Adipose tissue (tissue), 3 donors: ENCODE results near the gene MICAL3. TPM values are rescaled to one million over a fixed set of nuclear protein-coding genes. Genes with fewer than 3 reads are reported as not detected.
"Not testable (repeated sequence)": the region's sequence is repeated elsewhere in the genome, so short reads cannot be mapped to it uniquely, and the experiment has no call there.

Source experiments
- H3K27ac ChIP-seq: one replicate; pipeline ENCODE4 v1.5.1; 2013; ENCODE audit warnings: low read depth, low read length
- WGBS, 3 donors: extraction: QIAGEN DNeasy Blood & Tissue Kit; methylation state at CpG; one replicate each; pipeline ENCODE4 v1.1.7; 2013; 5-methylcytosine and 5-hydroxymethylcytosine counted together
- polyA plus RNA-seq, 3 donors: library from polyadenylated mRNA; stranded (reverse); fragments of 200-250 nt; gene quantifications; one replicate each; pipeline ENCODE4 v1.2.3, GENCODE V29; 2013
- donor health status: healthy with polysubstance abuse.
- donor health status: Bipolar disorder and iron deficiency.
- donor health status: healthy.

MICAL3 gene
- polyA plus RNA-seq, 3 donors, result 7.9 to 12.1 (median 11.7) TPM

- no peak overlapping the region for H3K27ac ChIP-seq
- WGBS, 3 donors, result 87 to 97% (median 94%) methylated on average over 5 of the region's 5 CpGs
Observed at GRCh38 chr22:18012531-18012930, 11.8 kb downstream of the MICAL3 start.

GRCh38 chr22:18010266-18010665, 14.1 kb downstream of the MICAL3 start:
- 79 to 97% (median 90%) methylated on average over 2 of the region's 2 CpGs for WGBS, 3 donors
- H3K27ac ChIP-seq, result no peak overlapping the region

GRCh38 chr22:18008136-18008535, 16.2 kb downstream of the MICAL3 start:
- 95 to 98% (median 98%) methylated on average over 4 of the region's 4 CpGs for WGBS, 3 donors

GRCh38 chr22:18005201-18005926, 19.0 kb downstream of the MICAL3 start:
- H3K27ac ChIP-seq, result no peak overlapping the region
- 61 to 67% (median 63%) methylated on average over 8 of the region's 8 CpGs for WGBS, 3 donors

More at GRCh38 chr22:18008136-18008535, 16.2 kb downstream of the MICAL3 start:
- no peak overlapping the region for H3K27ac ChIP-seq

GRCh38 chr22:18001894-18002315, 22.5 kb downstream of the MICAL3 start:
- WGBS, 3 donors, result 39 to 47% (median 40%) methylated on average over 15 of the region's 15 CpGs
- H3K27ac ChIP-seq, result not testable (repeated sequence)

GRCh38 chr22:18001040-18001893, 23.1 kb downstream of the MICAL3 start:
- H3K27ac ChIP-seq, result peak overlapping the region; percentile 48
- WGBS, 3 donors, result 0 to 1% (median 1%) methylated on average over 77 to 96 of the region's 96 CpGs

- H3K27ac ChIP-seq, result no peak overlapping the region
- WGBS, 3 donors, result 2 to 3% (median 3%) methylated on average over 42 to 52 of the region's 52 CpGs
Observed at GRCh38 chr22:18000441-18001039, 23.8 kb downstream of the MICAL3 start.

GRCh38 chr22:17999851-18000250, 24.5 kb downstream of the MICAL3 start:
- H3K27ac ChIP-seq, result no peak overlapping the region
- 60 to 73% (median 72%) methylated on average over 8 of the region's 8 CpGs for WGBS, 3 donors

- WGBS, 3 donors, result 35 to 94% (median 90%) methylated on average over 6 of the region's 6 CpGs
- no peak overlapping the region for H3K27ac ChIP-seq
Observed at GRCh38 chr22:17998913-17999312, 25.4 kb downstream of the MICAL3 start.

GRCh38 chr22:17997456-17997855, 26.9 kb downstream of the MICAL3 start:
- no peak overlapping the region for H3K27ac ChIP-seq
- WGBS, 3 donors, result 85 to 88% (median 87%) methylated on average over 5 of the region's 5 CpGs

GRCh38 chr22:17995256-17995655, 29.1 kb downstream of the MICAL3 start:
- not testable (repeated sequence) for H3K27ac ChIP-seq
- WGBS, 3 donors, result 94 to 97% (median 96%) methylated on average over 6 of the region's 6 CpGs

- WGBS, 3 donors, result 80 to 85% (median 84%) methylated on average over 10 of the region's 10 CpGs
- no peak overlapping the region for H3K27ac ChIP-seq
Observed at GRCh38 chr22:17994424-17995108, 29.8 kb downstream of the MICAL3 start.

- not testable (repeated sequence) for H3K27ac ChIP-seq
- 62 to 82% (median 67%) methylated on average over 2 of the region's 2 CpGs for WGBS, 3 donors
Observed at GRCh38 chr22:17992976-17993375, 31.4 kb downstream of the MICAL3 start.

- not testable (repeated sequence) for H3K27ac ChIP-seq
Observed at GRCh38 chr22:17991992-17992391, 32.4 kb downstream of the MICAL3 start.

GRCh38 chr22:17990942-17991341, 33.4 kb downstream of the MICAL3 start:
- WGBS, 3 donors, result 82 to 92% (median 91%) methylated on average over 8 of the region's 8 CpGs

More at GRCh38 chr22:17991992-17992391, 32.4 kb downstream of the MICAL3 start:
- WGBS, 3 donors, result 57 to 85% (median 73%) methylated on average over 4 of the region's 4 CpGs

GRCh38 chr22:17990147-17990546, 34.2 kb downstream of the MICAL3 start:
- no peak overlapping the region for H3K27ac ChIP-seq
- WGBS, 3 donors, result 80 to 89% (median 81%) methylated on average over 6 of the region's 6 CpGs

More at GRCh38 chr22:17990942-17991341, 33.4 kb downstream of the MICAL3 start:
- H3K27ac ChIP-seq, result no peak overlapping the region

GRCh38 chr22:17988800-17989513, 35.4 kb downstream of the MICAL3 start:
- no peak overlapping the region for H3K27ac ChIP-seq
- 85 to 93% (median 91%) methylated on average over 16 of the region's 16 CpGs for WGBS, 3 donors

GRCh38 chr22:17985606-17986005, 38.8 kb downstream of the MICAL3 start:
- no peak overlapping the region for H3K27ac ChIP-seq
- 84 to 98% (median 92%) methylated on average over 5 of the region's 5 CpGs for WGBS, 3 donors
